Ishikawa (cell line): Measurements from ENCODE around the gene DGKG.

ENCODE experiments used
- CEBPB ChIP-seq: IDR thresholded peaks from 2 replicates; pipeline ENCODE4 v1.6.1; 2012
- CREB1 ChIP-seq: IDR thresholded peaks from 2 replicates; pipeline ENCODE4 v1.6.1; 2012; ENCODE audit warnings: low read depth
- EGR1 ChIP-seq: IDR thresholded peaks from 2 replicates; pipeline ENCODE4 v1.6.1; 2012
- EP300 ChIP-seq: IDR thresholded peaks from 2 replicates; pipeline ENCODE4 v1.6.1; 2012; ENCODE audit warnings: borderline replicate concordance
- FOXM1 ChIP-seq: IDR thresholded peaks from 2 replicates; pipeline ENCODE4 v1.6.1; 2012; ENCODE audit warnings: low read depth, borderline replicate concordance
- NFIC ChIP-seq: IDR thresholded peaks from 2 replicates; pipeline ENCODE4 v1.6.1; 2012
- RAD21 ChIP-seq: IDR thresholded peaks from 2 replicates; pipeline ENCODE4 v1.6.1; 2012; ENCODE audit warnings: low read depth
- TAF1 ChIP-seq: IDR thresholded peaks from 2 replicates; pipeline ENCODE4 v1.6.1; 2012; ENCODE audit warnings: low read depth, mild to moderate bottlenecking
- TCF12 ChIP-seq: IDR thresholded peaks from 2 replicates; pipeline ENCODE4 v1.6.1; 2012; ENCODE audit warnings: low read depth
- TEAD4 ChIP-seq: IDR thresholded peaks from 2 replicates; pipeline ENCODE4 v1.6.1; 2012
- YY1 ChIP-seq: IDR thresholded peaks from 2 replicates; pipeline ENCODE4 v1.6.1; 2012; ENCODE audit warnings: low read depth
- ZBTB7A ChIP-seq: IDR thresholded peaks from 2 replicates; pipeline ENCODE4 v1.6.1; 2012; ENCODE audit warnings: low read depth
- TF ChIP-seq, protein P1 (sequence below): IDR thresholded peaks from 2 replicates; pipeline ENCODE4 v1.6.1; 2012; ENCODE audit warnings: low read depth, mild to moderate bottlenecking
- TF ChIP-seq, protein P2 (sequence below): IDR thresholded peaks from 2 replicates; pipeline ENCODE4 v1.6.1; 2012
- TF ChIP-seq, protein P3 (sequence below): IDR thresholded peaks from 2 replicates; pipeline ENCODE4 v1.6.1; 2012

The DGKG gene

DNA sequence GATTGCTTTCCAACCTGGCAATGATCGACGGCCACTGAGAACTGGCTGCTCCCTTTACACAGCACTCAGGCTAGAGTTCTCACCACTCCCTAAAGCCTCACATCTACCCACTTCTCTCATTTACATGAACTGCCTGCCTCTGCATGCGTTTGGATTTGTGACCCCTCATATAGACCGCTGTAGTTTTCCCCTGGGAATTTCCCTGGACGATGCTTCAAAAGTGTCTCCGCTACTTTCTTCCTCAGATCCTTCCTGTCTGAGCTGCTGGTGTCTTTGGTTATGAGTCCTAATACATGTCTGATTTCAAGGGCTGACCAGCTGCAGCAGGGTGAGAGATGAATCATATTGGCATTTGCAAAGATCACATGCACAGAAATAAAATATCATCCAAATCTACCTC, 136.4 kb downstream of the DGKG start:
- no peak for TF ChIP-seq CREB1
- TF ChIP-seq CEBPB, result no peak

DNA sequence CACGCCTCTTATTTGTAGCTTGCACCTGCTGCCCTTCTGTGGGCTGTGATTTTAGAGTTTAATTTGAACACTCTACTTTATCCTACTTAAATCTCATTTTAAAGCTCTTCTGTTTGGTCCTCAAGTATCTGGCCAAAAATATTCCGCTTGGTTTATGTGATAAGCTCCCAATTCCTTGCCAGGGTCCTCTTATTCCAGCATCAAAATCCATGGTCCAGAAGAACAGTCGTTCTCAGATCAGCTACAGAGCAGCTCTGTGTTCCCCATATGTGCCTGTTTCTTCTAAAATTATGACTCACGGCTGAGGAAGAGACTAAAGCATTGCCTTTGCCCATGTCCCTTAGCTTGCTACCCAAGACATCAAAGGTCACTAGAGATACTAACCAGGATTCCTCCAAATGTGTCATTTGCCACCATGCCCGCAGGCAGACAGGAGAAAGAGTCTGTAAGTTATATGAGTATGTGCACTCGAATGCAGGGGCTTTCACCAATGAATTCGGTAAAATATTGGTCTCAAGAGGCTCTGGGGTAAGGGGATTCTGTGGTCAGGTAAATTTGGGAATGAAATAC, 137.9 kb downstream of the DGKG start:
- TF ChIP-seq ZBTB7A, result no peak
- TF ChIP-seq RAD21, result no peak
- TF ChIP-seq CREB1, result no peak
- TF ChIP-seq, protein P1, sequence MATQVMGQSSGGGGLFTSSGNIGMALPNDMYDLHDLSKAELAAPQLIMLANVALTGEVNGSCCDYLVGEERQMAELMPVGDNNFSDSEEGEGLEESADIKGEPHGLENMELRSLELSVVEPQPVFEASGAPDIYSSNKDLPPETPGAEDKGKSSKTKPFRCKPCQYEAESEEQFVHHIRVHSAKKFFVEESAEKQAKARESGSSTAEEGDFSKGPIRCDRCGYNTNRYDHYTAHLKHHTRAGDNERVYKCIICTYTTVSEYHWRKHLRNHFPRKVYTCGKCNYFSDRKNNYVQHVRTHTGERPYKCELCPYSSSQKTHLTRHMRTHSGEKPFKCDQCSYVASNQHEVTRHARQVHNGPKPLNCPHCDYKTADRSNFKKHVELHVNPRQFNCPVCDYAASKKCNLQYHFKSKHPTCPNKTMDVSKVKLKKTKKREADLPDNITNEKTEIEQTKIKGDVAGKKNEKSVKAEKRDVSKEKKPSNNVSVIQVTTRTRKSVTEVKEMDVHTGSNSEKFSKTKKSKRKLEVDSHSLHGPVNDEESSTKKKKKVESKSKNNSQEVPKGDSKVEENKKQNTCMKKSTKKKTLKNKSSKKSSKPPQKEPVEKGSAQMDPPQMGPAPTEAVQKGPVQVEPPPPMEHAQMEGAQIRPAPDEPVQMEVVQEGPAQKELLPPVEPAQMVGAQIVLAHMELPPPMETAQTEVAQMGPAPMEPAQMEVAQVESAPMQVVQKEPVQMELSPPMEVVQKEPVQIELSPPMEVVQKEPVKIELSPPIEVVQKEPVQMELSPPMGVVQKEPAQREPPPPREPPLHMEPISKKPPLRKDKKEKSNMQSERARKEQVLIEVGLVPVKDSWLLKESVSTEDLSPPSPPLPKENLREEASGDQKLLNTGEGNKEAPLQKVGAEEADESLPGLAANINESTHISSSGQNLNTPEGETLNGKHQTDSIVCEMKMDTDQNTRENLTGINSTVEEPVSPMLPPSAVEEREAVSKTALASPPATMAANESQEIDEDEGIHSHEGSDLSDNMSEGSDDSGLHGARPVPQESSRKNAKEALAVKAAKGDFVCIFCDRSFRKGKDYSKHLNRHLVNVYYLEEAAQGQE, result no peak
- no peak for TF ChIP-seq TEAD4
- no peak for TF ChIP-seq TAF1
- no peak for TF ChIP-seq EP300
- no peak for TF ChIP-seq FOXM1
- no peak for TF ChIP-seq CEBPB
- TF ChIP-seq YY1, result no peak
- no peak for TF ChIP-seq EGR1
- TF ChIP-seq, protein P2, sequence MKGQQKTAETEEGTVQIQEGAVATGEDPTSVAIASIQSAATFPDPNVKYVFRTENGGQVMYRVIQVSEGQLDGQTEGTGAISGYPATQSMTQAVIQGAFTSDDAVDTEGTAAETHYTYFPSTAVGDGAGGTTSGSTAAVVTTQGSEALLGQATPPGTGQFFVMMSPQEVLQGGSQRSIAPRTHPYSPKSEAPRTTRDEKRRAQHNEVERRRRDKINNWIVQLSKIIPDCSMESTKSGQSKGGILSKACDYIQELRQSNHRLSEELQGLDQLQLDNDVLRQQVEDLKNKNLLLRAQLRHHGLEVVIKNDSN, result no peak
- TF ChIP-seq, protein P3, sequence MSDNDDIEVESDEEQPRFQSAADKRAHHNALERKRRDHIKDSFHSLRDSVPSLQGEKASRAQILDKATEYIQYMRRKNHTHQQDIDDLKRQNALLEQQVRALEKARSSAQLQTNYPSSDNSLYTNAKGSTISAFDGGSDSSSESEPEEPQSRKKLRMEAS, result no peak
- no peak for TF ChIP-seq NFIC
- TF ChIP-seq TCF12, result no peak

DNA sequence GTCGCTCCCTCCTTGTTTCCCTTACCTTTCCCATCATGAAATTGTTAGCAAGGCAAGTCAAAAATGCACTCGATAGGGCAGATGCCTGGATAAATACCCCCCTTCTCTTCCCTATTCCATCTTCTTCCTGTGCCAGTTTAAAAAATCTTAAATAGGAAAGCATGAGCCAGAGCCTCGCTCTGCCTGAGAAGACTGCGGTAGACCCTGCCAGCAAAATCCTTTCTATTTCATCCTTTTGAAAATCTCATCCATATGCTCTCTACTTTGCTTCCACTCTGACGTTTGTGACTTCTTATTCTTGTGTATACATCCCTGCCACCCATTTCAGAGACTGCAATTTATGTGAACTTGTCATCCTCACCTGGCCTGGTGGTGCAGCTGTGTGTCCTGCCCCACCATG, 138.6 kb downstream of the DGKG start:
- TF ChIP-seq CREB1 (no peak), TAF1 (no peak), RAD21 (no peak), EP300 (no peak), ZBTB7A (no peak), TEAD4 (no peak), TCF12 (no peak)
- TF ChIP-seq, protein P3, result no peak
- TF ChIP-seq, protein P1, result no peak

DNA sequence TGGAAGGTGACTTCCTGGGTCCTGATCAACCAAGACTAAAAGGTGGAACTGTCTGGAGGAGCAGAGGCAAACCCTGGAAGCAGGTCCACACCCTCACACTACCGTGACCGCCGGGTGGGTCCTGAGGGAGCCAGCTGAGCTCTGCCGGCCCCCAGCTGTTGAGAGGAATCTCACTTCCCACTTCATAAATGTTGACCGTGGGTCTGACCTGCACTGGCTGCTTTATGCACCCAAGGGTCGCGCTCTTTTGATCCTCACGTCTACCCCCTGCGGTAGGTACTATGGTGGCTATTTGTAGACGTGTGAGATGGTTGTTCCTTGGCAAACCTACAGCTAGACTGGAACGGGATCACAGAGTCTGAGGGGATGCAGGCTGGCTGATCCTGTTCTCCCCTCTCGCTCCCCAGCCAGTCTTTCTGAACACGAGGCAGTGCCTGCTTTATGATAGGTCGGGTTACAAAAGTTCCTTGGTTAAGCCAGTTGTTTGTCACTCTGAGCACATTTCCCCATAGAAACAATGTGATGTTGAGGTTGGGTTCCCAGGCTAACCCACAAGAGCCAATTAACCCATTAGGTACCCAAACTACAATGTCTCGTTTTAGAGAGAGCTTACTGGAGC, 140.2 kb downstream of the DGKG start:
- TF ChIP-seq TEAD4, result no peak
- TF ChIP-seq, protein P3, result no peak
- no peak for TF ChIP-seq EP300
- TF ChIP-seq EGR1, result no peak
- TF ChIP-seq TCF12, result no peak
- no peak for TF ChIP-seq FOXM1
- TF ChIP-seq, protein P1, result no peak
- TF ChIP-seq ZBTB7A, result no peak
- no peak for TF ChIP-seq YY1
- TF ChIP-seq RAD21, result no peak
- no peak for TF ChIP-seq CREB1
- no peak for TF ChIP-seq NFIC
- TF ChIP-seq CEBPB, result no peak
- TF ChIP-seq, protein P2, result no peak
- no peak for TF ChIP-seq TAF1
